ENCODE data around the gene CYP46A1.

DNA sequence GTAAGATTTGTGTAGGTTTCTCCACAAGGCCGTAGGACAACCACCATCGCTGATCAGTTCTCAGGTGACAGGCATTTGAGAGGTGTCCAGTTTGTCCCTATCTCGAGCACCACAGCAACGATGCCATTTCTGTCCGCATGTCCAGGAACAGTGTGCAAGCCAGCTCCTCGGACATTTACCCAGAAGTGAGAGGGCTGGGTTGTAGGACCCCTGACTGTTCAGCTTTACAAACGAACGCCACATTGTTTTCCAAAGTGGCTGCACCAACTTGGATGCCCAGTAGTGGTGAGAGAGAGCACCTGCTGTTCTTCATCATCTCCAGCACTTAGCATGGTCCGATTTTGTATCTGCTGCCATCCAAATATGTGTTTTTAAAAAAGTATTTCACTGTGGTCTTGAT, 38.6 kb downstream of the CYP46A1 start:
- TF ChIP-seq CTCF (IDR thresholded peaks at IDR 0.05) (no peak), POLR2A (IDR thresholded peaks at IDR 0.05) (no peak)

Data from Peyer's patch (tissue), 4 donors.